Measurements from ENCODE around the gene ATG16L1.
"Not testable (repeated sequence)": the region's sequence is repeated elsewhere in the genome, so short reads cannot be mapped to it uniquely, and the experiment has no call there.

DNA sequence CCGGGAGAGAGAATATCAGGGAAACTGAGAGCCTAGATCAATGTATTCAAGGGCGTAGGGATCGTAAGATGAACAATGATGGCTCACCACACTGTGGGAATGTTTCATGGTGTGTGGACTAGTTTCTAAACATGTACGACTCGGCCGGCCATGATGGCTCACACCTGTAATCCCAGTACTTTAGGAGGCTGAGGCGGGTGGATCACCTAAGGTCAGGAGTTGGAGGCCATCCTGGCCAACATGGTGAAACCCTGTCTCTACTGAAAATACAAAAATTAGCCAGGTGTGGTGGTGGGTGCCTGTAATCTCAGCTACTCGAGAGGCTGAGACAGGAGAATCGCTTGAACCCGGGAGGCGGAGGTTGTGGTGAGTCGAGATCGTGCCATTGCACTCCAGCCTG is 84.6 kb downstream of the ATG16L1 start:
- TF ChIP-seq, protein P1, sequence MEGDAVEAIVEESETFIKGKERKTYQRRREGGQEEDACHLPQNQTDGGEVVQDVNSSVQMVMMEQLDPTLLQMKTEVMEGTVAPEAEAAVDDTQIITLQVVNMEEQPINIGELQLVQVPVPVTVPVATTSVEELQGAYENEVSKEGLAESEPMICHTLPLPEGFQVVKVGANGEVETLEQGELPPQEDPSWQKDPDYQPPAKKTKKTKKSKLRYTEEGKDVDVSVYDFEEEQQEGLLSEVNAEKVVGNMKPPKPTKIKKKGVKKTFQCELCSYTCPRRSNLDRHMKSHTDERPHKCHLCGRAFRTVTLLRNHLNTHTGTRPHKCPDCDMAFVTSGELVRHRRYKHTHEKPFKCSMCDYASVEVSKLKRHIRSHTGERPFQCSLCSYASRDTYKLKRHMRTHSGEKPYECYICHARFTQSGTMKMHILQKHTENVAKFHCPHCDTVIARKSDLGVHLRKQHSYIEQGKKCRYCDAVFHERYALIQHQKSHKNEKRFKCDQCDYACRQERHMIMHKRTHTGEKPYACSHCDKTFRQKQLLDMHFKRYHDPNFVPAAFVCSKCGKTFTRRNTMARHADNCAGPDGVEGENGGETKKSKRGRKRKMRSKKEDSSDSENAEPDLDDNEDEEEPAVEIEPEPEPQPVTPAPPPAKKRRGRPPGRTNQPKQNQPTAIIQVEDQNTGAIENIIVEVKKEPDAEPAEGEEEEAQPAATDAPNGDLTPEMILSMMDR (IDR thresholded peaks at IDR 0.05): not testable (repeated sequence)
- TF ChIP-seq POLR2A (IDR thresholded peaks at IDR 0.05): not testable (repeated sequence)
